H4 (cell line): ENCODE measurements around the gene FKRP. TPM values are rescaled to one million over a fixed set of nuclear protein-coding genes. Genes with fewer than 3 reads are reported as not detected.
A peak's percentile ranks its signal among the peaks of the same experiment; 100 is the strongest.

ENCODE experiments used
- DNase-seq: peaks from one replicate; pipeline ENCODE4 v3.0.0-alpha.2; 2015; ENCODE audit warnings: low spot score
- total RNA-seq: library from RNA; depleted of rRNA; stranded (reverse); fragments of >200 nt; shearing (Covaris generic); gene quantifications from 2 replicates; pipeline ENCODE4 v1.2.3, GENCODE V29; 2014

The FKRP gene
- total RNA-seq, 1 experiment from 2014 or later, result 16.2 TPM

DNA sequence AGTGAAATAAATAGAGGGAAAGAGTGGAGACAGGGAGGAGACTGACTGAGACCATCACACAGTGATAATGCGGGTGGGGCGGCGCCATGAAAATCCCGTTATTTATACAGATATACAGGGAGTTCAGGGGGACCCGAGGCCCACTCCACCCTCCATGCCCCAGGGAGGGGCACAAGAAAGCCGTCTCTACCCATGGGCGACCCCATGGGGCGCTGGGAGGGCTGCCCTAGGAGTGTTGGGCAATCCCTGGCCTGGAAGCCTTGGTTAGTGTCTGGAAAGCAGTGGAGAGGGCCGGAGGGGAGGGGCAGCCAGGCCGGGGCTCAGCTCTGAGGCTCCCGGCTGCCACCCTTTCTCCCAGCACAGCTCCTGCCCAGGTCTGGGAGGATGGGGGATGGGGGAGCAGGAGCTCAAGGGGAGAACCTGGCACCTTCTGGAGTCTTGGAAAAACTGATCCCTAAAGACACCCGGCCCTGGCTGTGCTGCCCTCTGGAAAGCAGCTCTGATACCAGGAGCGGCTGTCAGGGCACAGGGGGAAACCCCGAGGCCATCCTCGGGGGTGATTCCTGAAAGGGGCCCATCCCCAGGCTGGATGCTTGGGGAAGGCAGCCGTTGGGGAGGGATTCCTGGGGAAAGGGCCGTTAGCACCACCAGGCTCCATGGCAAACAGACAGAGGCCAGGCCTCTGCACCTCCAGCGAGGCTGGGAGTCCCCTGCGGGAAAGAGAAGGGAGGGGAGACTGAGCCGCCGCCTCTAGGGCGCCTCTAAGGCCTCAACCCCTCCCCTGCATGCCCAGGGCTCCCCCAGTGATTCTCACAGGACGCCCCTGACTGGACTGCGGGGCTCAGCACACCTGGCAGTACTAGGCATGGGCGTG is 26.0 kb upstream of the FKRP start:
- no peak for DNase-seq

DNA sequence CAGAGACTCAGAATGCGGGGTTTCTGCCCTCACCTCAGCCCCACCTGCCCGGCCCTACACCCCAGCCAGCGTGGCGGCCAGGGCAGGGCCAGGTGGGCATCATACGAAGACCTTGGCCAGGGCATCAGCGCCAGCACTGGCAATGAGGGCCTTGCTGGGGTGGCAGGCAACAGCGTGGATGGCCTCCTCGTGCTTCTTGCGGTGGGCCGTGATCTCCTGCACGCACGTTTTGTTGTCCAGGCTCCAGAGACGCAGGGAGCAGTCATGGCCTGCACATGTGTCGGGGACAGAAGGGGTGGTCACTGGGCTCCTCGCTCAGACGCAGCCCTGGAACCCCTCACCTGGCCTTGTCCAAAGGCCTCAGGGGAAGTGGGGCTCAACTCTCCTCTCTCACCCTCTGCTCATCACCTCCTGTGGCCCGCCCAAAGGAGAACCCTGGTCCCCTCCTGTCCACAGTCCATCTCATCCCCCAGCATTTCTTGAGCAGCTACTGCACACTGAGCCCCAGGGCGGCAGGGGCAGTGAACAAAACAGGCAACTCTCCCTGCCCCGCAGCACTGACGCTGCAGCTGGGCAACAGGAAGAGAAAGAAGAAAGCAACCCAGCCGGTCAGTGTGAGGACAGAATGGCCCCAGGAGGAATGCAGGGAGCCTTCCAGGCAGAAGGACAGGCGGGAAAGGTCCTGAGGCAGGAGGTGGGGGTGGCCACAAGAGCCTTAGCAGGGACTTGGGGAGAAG is 25.2 kb upstream of the FKRP start:
- DNase-seq, result no peak

DNA sequence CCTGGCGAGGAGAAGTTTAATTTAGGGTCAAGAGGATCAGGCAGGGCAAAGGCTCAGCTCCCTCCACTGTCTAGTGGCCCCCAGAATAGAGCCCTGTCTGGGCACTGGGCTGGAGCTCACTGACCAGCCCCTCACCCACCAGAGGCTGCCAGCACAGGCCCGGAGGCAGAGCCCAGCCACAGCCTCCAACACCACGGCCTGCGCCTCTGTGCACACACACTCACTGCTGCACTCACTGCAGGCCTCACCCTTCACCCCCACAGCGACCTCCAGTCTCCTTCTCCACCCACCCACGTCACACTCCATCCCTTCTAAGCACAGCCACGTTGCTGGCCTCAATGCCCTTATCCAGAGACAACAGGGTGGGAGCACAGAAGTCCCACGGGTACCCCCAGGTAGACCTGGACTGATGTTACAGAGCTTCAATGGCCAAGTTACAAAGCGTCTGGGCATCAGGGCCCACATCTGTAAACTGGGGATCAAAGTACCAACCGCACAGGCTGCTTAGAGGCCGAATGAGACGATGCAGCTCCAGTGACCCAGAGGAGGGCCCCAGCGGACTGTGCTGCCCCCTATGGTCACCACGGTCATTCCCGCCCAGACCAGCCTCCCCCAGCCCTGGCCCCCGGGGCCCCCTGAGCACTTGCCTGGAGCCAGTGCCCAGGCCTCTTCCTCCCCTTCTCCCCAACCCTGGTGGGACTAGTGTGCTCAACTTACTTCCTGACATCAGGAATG is 24.4 kb upstream of the FKRP start:
- no peak for DNase-seq

DNA sequence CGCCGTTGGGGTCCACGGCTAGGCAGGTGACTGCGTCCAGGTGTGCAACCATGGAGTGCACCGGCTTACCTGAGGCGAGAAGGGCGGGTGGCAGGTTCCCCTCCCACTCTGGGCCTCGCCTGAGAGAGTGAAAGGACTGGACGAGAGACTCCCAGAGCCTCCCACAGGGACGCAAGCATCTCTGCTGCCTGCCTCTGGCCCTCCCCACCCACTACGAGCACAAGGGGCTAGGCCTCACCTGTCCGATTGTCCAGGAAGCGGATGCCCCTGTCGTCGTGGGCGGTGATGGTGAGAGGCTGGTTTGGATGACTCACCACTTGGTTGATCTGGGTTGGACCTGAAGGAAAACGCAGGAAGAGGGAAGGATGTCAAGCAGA is 23.9 kb upstream of the FKRP start:
- no peak for DNase-seq

GRCh38 chr19:46722421-46723022 is 23.3 kb upstream of the FKRP start:
- DNase-seq, result no peak

GRCh38 chr19:46723023-46723461 is 22.8 kb upstream of the FKRP start:
- no peak for DNase-seq

DNA sequence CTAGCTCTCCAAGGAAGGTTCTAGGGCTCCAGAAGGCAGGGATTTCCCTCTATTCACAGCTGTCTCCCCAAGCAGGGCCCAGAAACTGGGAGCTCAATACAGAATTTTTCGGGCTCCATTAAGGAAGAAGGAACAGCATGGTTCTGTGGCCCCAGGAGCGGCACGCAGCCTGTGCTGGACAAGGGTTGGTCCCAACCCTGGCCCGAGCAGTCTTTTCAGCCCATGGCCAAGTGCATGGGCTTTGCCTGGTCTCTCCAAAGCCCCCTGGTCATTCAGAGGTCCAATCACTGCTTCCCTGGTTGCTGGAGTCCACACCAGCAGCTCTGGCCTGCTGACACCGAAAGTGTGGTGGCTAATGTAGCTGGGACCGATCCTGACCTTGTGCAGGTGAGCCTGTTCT is 22.4 kb upstream of the FKRP start:
- DNase-seq, result no peak

DNA sequence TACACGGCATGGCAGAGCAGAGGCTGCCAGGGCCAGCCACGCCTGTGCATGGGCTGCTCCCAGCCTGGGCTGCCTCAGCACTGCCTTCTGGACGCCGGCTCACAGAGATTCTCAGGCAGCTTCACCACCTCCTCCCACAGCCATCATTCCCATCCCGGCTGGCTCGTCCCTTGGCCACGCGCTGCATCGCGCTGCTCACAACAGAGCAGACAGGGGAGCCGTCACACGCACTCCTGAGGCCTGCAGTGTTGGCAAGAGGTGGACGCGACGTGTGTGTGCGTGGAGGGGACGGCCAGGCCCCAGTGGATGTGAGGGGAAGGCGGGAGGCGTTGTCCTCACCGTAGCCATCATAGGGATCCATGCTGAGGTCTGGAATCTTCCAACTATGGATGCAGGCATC is 21.4 kb upstream of the FKRP start:
- DNase-seq, result no peak

- no peak for DNase-seq
Observed at GRCh38 chr19:46725036-46725820, 20.6 kb upstream of the FKRP start.

DNA sequence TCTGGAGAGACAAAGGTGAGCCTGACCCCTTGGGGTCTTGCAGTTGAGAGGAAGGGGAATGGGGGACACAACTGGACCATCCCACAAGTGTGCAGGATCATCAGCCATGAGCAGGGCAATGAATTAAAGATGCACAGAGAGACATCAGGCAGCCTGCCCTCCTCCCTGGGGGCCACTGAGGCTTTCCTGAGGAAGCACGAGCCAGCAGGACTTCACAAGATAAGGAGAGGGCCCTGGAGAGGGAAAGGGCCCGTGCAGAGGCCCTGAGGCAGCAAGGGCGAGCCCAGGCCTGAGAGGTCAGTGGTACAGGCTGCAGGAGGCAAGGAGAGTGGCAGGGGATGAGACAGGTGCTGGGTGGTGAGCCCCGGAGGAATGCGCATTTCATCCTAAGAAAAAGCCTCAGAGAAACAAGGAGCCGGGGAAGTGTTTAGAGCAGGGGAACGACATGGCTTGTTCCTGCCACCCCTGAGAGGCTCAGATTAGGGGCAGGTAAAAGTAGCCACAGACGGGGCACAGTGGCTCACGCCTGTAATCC is 19.9 kb upstream of the FKRP start:
- no peak for DNase-seq

DNA sequence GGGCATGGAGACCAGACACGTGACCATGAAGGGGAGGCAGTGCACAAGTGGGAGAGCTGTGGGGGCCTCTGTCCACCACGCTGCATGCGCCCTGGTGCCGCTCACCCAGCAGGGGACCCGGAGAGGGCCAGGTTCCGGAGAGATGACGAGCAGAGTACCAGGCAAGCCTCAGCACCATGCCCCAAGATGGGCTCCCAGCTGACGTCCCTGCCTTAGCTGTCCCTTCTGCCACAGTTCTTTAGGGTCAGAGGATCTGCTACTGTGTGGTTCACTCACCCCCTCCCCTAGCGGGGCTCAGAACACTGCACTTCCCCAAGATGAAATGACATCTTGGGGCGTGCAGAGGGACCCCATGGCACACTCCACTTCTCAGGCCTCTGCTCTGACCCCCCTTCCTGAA is 19.3 kb upstream of the FKRP start:
- no peak for DNase-seq

- no peak for DNase-seq
Observed at GRCh38 chr19:46726971-46727501, 18.8 kb upstream of the FKRP start.

DNA sequence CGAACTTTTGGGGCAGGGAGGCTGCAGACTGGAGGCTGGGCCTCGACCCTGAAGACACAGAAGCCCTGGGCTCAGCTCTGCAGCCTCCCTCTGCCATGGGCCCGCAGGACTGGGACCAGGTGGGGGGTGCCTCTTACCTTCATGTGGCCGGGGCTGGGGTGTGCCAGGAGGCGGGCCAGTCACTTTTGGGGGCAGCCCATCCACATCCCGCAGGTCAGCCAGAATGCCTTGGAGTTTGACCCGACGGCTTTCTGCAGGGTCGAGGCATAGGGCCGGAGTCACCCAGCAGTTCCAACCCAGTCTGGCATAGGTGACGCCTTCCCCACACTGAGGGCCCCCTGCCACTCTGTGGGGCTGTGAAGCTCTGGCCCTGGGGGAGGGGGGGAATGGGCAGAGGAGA is 18.1 kb upstream of the FKRP start:
- no peak for DNase-seq

DNA sequence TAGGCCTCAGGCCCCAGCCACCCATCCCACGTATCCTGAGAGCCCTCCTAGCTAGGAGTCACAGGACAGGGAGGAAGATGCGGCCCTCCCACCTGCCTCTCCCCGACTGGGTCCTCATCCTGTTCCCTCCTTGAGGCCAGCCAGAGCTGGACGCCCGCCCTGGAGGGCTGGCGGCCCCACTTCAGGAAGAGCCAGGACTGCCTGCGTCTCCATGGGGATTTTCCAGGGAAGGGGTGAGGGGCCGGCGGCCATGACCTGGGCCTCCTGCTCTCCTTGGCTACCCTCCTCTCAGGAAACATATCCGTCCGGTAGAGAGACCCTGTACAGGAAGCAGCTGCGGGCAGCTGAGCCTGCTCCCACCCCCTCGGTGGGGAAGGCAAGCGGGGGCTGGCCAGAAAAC is 17.6 kb upstream of the FKRP start:
- no peak for DNase-seq

- no peak for DNase-seq
Observed at GRCh38 chr19:46728693-46729339, 17.0 kb upstream of the FKRP start.

DNA sequence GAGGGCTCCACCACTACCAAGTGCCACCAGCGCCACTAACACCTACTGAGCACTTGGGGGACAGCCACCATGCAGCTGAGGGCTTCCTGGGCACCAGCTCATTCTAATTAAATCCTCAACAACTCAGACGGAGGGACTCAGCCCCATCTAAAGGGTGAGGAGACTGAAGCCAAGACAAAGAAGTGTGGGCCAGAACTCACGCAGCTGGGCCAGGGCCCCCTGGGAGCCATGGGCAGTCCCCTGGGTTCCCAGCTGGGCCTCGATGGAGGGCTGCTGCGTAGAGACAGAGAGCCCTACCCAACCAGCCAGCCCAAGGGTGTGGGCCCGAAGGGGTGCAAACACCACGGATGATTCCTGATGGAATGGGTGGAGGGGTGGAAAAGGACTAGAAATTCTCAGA is 16.2 kb upstream of the FKRP start:
- no peak for DNase-seq

GRCh38 chr19:46730187-46730586 is 15.7 kb upstream of the FKRP start:
- DNase-seq, result no peak

GRCh38 chr19:46730595-46730994 is 15.3 kb upstream of the FKRP start:
- DNase-seq, result no peak

- peak; percentile 96 for DNase-seq
Observed at GRCh38 chr19:46731007-46731501, 14.8 kb upstream of the FKRP start.

DNA sequence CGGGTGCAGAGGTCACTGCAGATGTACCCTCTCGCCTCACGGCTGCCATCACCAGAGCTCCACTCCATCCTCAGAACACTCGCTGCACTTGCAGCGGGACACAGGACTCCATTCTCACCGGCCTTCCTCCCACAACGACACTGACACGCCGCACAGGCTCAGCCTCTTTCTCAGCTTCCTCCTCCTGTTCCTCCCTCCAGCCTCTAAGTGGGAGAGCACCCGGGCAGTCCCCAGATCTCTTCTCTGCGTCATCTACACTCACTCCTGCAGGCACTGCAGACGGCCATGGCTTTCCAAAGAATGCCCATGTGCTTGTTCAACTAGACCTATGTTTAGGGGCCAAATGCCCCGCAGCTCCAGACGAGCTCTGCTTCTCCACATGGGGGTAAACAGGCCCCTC is 14.3 kb upstream of the FKRP start:
- DNase-seq, result no peak
